Tongue (tissue), 2 donors: ENCODE results near the gene BSG. TPM values are rescaled to one million over a fixed set of nuclear protein-coding genes. Genes with fewer than 3 reads are reported as not detected.
"Not testable (repeated sequence)": the region's sequence is repeated elsewhere in the genome, so short reads cannot be mapped to it uniquely, and the experiment has no call there.

Experiments
- DNase-seq: peaks from one replicate; pipeline ENCODE4 v3.0.0-alpha.2; 2015
- total RNA-seq: library from RNA; depleted of rRNA; stranded (reverse); fragments of >200 nt; gene quantifications from one replicate; pipeline ENCODE4 v1.2.3, GENCODE V29; 2014

The BSG gene
- total RNA-seq, 1 donor from 2014 or later: 236 TPM

DNA sequence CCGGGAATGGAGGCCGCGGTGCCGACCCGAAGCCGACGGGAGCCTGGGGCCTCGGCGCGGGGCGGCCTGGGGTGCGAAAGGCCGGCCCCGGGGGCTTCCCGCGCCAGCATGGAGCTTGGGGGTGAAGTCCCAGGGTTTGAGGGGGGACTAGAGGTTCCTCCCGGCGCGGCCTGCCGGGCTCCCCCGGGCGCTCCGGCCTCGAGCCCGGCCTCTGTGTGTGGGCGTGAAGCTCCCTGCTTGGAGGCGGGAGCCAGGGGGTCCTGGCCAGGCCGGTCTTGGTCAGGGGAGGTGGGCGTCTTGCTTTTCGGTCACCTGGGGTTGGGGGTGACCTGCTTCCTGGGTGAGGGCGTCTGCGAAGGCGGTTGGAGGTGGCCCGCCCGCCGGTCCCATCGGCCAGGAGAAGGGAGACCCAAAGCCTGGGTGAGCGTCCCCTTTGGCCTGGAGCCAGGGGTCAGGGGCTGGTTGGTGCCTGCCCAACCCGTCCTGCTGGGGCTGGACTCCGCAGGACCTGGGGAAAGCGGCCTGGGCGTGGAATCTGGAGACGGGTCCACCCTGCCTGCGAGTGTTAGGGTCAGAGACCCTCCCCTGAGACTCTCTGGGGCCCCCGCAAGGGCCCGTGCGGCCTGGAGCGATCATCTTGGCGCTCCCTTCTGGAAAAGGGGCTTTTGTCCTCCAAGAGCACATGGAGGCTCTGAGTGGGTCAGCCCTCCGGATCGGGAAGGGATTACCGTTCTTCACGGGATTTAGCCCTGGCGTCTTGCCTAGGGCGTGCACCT, 535 bp downstream of the BSG start:
- DNase-seq: peak; percentile 80

- DNase-seq: no peak
Measured at GRCh38 chr19:573519-573825, 1.1 kb downstream of the BSG start.

GRCh38 chr19:574658-575526, 2.5 kb downstream of the BSG start:
- peak; percentile 51 for DNase-seq

DNA sequence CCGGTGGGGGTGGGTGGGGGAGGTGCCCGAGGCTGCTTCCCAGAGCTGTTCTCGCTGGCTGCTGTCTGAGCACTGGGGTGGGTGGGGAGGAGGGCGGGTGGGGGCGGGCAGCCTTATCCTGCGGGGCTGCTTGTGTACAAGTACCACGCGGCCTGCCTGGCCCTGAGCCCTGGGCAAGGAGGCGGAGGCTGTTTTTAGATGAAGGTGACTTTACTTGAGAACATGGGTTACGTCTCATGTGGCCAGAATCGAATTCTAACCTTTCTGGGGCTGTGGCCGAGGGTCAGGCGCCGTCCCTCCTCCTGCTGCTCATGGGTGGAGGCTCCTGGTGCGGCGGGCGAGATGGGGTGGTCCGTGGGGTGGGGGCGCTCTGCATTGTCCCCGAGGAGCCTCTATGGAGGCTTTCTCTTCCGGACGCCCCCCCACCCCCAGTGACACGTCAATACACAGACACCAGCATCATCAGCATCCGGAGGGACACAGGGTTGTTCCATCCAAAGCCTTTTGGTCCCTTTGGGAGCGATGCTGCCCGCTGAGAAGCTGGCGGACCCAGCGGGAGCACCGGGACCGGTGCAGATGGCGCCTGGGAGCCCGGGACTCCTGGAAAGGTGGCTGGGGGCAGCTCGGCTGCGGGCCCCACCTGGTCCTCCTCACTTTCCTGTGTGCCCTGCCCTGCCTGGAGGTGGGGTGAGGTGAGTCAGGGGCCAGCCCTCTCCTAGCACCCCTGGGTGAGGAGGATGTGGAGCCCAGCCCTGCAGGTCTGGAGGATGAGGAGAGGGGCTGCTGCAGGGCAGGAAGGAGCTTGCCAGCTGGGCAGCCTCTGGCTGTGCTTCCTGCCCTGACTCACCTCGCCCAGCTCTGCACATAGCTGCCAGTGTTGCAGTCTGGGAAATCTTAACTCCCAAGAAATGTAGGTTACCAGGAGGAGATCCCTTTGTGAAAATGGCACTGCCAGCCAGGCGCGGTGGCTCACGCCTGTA, 3.4 kb downstream of the BSG start:
- peak; percentile 21 for DNase-seq

DNA sequence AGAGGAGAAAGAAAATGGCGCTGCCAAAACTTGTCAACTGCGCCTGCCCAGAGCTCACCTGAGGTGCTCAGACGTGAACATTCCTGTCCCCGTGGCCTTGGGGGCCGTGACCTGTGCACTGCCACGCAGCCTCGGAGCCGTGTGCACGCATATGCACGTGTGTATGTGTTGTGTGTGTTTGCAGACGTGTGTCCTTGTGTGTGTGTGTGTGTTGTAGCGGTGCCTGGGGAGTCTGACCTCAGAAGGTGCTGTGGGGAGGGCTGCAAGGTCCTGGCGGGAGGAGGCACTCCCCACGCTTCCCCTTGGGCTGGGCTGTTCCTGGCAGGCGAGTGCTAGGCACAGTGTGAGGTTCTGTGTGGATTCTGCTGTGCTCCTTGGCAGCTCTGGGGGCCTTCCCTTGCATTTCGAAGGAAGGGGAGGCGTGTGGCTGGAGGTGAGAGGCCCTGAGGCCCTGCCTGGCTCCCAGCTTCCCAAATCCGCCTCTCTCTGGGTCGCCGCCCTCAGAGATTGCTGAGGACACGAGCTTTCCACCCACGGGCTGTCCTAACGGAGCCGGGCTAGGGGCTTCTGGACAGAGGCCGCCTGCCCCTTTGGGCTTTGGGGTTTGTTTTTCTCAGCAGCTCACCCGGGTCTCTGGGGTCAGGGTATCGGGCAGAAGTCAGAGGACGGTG, 4.5 kb downstream of the BSG start:
- no peak for DNase-seq

- no peak for DNase-seq
Measured at GRCh38 chr19:577439-578392, 5.3 kb downstream of the BSG start.

- no peak for DNase-seq
Measured at GRCh38 chr19:579111-579841, 6.9 kb downstream of the BSG start.

GRCh38 chr19:579842-580155, 7.4 kb downstream of the BSG start:
- DNase-seq: no peak

DNA sequence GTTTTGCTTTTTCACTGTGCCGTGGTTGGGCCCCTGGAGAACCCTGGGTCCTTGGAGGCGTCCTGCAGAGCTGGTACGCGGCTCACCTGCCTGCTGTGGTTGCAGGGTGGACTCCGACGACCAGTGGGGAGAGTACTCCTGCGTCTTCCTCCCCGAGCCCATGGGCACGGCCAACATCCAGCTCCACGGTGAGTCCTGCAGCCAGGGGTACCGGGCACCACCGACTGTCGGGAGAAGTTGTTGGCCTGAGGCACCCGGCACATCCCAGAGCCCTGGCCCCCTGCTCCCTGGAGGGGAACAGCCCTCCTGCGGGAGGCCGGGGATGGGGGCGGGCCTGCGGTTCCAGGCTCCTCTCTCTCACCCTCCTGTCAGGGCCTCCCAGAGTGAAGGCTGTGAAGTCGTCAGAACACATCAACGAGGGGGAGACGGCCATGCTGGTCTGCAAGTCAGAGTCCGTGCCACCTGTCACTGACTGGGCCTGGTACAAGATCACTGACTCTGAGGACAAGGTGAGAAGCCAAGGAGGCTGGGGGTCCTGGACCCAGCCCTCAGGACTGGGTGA, 8.0 kb downstream of the BSG start:
- no peak for DNase-seq

DNA sequence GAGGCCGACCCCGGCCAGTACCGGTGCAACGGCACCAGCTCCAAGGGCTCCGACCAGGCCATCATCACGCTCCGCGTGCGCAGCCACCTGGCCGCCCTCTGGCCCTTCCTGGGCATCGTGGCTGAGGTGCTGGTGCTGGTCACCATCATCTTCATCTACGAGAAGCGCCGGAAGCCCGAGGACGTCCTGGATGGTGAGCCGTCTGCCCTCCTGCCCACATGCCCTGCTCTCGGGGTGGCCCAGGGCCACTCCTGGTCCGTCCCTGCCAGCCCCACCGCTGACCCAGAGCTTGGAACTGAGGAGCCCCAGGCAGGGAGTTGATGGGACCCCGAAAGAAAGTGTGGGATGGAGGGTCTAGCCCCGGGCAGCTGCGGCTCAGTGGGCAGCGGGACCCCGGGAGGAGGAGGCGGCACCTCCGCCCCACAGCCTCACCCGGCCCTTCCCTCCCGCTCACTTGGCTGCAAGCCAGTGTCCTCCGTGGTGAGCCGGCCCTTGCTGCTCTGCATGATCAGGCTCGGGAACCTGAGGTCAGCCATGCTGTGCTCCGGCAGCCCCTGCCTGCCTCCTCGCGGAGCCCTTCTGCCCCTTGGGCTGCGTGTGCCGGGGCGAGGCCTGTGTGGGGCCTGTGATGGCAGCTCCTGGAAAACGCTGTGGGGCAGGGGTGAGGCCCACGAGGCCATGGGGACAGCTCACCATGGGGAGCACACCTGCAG, 9.2 kb downstream of the BSG start:
- no peak for DNase-seq

DNA sequence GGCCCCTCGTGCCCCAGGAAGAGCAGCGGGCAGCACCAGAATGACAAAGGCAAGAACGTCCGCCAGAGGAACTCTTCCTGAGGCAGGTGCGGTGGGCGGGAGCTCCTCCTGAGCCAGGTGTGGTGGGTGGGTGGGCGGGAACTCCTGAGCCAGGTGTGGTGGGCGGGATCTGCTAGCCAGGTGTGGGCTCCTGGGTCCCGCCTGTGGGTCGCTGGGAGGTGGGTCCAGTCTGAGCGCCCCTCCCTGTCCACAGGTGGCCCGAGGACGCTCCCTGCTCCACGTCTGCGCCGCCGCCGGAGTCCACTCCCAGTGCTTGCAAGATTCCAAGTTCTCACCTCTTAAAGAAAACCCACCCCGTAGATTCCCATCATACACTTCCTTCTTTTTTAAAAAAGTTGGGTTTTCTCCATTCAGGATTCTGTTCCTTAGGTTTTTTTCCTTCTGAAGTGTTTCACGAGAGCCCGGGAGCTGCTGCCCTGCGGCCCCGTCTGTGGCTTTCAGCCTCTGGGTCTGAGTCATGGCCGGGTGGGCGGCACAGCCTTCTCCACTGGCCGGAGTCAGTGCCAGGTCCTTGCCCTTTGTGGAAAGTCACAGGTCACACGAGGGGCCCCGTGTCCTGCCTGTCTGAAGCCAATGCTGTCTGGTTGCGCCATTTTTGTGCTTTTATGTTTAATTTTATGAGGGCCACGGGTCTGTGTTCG, 10.3 kb downstream of the BSG start:
- no peak for DNase-seq

DNA sequence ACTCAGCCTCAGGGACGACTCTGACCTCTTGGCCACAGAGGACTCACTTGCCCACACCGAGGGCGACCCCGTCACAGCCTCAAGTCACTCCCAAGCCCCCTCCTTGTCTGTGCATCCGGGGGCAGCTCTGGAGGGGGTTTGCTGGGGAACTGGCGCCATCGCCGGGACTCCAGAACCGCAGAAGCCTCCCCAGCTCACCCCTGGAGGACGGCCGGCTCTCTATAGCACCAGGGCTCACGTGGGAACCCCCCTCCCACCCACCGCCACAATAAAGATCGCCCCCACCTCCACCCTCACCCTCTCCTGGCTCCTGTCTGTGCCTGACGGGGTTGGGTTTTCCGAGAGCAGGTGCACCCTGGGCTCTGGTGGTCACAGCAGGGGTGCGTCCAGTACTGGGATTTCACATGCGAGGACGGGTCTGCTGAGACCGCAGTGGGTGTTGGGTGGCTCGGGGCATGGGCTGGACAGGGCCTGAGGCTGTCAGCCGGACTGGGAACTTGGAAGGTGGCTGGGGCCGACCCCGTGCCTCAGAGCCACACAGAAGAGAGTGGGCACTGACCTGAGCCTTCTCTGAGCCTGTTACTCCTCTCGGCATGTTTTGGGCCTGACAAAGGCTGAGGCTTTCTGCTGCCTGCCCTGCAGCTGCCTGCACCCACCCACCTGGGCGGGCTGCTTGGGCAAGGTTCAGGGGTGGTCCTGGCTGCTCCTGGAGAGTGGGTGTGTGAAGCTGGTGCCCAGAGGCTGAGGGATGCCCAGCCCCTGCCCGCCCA, 11.0 kb downstream of the BSG start:
- no peak for DNase-seq

GRCh38 chr19:583968-584239, 11.5 kb downstream of the BSG start:
- no peak for DNase-seq

DNA sequence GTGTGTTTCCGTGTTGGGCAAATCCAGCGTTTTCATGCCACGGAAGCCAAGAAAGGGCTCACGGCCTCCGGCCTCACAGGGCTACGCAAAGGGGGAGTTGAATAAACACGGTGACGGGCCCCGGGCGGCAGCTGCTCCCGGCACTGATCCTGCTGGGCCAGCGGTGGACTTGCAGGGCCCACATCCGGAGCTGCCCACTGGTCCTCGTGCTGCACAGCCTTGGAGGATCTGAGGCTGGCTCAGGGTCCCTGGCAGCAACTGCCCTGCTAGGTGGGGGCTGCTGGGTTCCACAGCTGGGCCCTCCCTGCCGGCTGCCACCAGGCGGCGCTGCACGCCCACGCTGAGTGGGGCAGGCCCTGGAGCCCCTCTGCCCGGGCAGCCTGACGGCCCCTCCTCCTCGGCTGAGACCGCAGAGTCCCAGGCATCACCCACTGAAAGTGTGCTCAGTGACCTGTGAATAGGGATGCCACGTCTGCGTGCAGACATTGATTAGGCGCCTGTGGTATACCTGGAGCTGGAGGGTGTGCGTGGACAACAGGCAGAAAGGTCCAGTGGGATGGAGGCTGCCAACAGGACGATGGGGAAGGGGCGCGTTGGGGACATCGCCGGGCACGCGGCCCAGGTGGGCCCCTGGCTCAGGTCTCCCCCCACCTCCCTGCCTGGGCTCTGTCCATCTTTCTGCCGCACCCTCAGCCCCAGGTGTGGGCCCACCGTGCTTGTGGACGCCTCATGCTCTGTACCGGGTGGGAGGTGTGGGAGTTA, 12.0 kb downstream of the BSG start:
- peak; percentile 68 for DNase-seq

DNA sequence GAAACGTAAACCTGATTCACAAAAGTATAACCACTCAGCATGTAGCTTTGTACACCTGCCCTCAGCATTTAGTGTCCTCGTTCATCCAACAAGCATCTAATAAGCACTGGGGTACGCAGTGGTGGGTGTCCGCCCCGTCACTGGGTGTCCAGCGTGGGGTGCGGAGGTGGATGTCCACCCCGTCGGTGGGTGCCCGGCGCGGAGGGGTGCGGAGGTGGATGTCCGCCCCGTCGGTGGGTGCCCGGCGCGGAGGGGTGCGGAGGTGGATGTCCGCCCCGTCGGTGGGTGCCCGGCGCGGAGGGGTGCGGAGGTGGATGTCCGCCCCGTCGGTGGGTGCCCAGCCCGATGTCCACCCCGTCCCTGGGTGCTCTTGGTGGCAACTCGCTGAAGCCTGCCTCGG, 12.8 kb downstream of the BSG start:
- not testable (repeated sequence) for DNase-seq

- DNase-seq: no peak
Measured at GRCh38 chr19:585551-586110, 13.2 kb downstream of the BSG start.
